GM12891 (cell line): ENCODE measurements around the gene GAB1.
A peak's percentile ranks its signal among the peaks of the same experiment; 100 is the strongest.

Source experiments
- DNase-seq: peaks from one replicate; pipeline ENCODE4 v3.0.0; 2011; ENCODE audit warnings: low spot score; ENCODE audit not compliant: insufficient read length
- FAIRE-seq: peaks from 2 replicates; lab custom pipeline; 2011; peaks lifted over from hg19 to GRCh38; lab: Jason Lieb, UNC
- PAX5 ChIP-seq: IDR thresholded peaks from 2 replicates; pipeline ENCODE4 v1.6.1; 2011; ENCODE audit warnings: low read length, moderate library complexity, mild to moderate bottlenecking; ENCODE audit not compliant: insufficient read depth, severe bottlenecking
- POLR2A ChIP-seq: IDR thresholded peaks from 2 replicates; pipeline ENCODE4 v1.6.1; 2011; ENCODE audit warnings: low read depth, low read length, control low read depth
- POLR2AphosphoS5 ChIP-seq: IDR thresholded peaks from 2 replicates; pipeline ENCODE4 v1.6.1; 2011; ENCODE audit warnings: low read depth, low read length, control low read depth
- POU2F2 ChIP-seq: IDR thresholded peaks from 2 replicates; pipeline ENCODE4 v1.6.1; 2011; ENCODE audit warnings: low read depth, mild to moderate bottlenecking, control low read depth, low read length, moderate library complexity
- SPI1 ChIP-seq: IDR thresholded peaks from 2 replicates; pipeline ENCODE4 v1.6.1; 2011; ENCODE audit warnings: low read depth, low read length, control low read depth
- TAF1 ChIP-seq: IDR thresholded peaks from 2 replicates; pipeline ENCODE4 v1.6.1; 2011; ENCODE audit warnings: low read depth, low read length, control low read depth

The GAB1 gene

DNA sequence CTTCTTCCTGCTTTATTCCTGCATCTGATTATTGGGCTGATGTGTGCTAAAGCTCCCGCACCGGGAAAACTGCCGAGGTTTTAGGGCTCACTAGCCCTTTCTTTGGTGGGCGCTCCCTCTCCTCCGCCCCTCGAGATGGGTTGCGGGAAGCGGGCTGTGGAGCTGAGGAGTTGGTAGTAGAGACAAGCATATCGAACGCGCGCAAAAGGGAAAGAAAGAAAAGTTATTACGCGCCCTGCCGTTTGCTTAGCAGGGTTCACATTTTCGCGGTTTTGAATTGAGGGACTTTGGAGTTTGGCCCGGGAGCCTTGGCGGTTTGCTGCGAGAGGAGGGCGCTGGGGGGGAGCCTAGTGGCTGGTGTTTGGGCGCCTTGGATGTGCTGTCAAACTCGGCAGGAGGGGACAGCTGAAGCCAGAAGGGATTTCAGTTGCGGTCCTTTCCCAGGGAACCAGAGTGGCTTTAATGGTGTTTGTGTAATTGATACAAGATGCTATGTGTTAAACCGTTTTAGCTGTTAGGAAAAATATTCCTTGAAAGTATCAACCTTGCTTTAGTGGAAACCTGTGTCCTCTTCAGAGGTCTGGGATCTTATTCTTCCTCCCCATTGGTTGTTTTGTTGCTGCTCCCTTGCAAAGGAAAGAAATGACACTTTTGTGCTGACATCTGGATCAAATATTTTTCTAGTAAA, 1.1 kb downstream of the GAB1 start:
- no peak for TF ChIP-seq POLR2A
- TF ChIP-seq PAX5 = no peak
- TF ChIP-seq SPI1 = no peak
- TF ChIP-seq TAF1 = no peak
- TF ChIP-seq POU2F2 = no peak
- TF ChIP-seq POLR2AphosphoS5 = no peak

GRCh38 chr4:143338313-143338712, 1.6 kb downstream of the GAB1 start:
- DNase-seq (no peak), FAIRE-seq (no peak)
- TF ChIP-seq POU2F2 (no peak), SPI1 (no peak), POLR2AphosphoS5 (no peak), PAX5 (no peak), POLR2A (no peak), TAF1 (no peak)

More for the DNA sequence above, 1.1 kb downstream of the GAB1 start:
- FAIRE-seq (no peak), DNase-seq (no peak)

GRCh38 chr4:143339497-143339896, 2.8 kb downstream of the GAB1 start:
- DNase-seq (no peak), FAIRE-seq (no peak)
- no peak for TF ChIP-seq POU2F2
- no peak for TF ChIP-seq PAX5
- TF ChIP-seq POLR2AphosphoS5 = no peak
- no peak for TF ChIP-seq POLR2A
- no peak for TF ChIP-seq SPI1
- TF ChIP-seq TAF1 = no peak

- FAIRE-seq (no peak), DNase-seq (no peak)
- TF ChIP-seq POU2F2 = no peak
- TF ChIP-seq TAF1 = no peak
Measured at GRCh38 chr4:143341186-143341755, 4.6 kb downstream of the GAB1 start.

- TF ChIP-seq POLR2AphosphoS5 (no peak), TAF1 (no peak), POU2F2 (no peak), SPI1 (no peak), POLR2A (no peak), PAX5 (no peak)
- FAIRE-seq (no peak), DNase-seq (no peak)
Measured at GRCh38 chr4:143343276-143343831, 6.7 kb downstream of the GAB1 start.

DNA sequence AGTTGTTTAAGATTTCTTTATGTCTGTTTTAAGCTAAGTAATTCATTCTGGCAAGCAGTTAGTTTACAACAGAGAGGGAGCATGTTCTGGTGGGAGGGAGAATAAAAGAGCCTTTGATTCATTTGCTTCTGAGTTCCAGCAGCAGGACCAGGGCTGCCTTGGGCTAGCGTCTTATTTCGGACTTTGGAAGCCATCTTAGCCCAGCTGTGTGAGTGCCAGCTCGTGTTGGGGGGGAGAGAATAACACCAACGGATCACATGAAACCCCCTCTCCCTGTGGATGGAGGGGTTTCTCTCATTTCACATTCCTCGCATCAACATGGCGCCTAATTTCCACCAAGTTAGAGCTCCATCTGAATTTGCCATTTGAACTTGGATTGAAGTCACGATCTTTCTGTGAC, 7.4 kb downstream of the GAB1 start:
- DNase-seq (no peak), FAIRE-seq (peak; percentile 41)
- TF ChIP-seq PAX5 = no peak
- no peak for TF ChIP-seq POLR2A

- no peak for TF ChIP-seq POLR2AphosphoS5
- no peak for TF ChIP-seq POLR2A
- no peak for TF ChIP-seq SPI1
- TF ChIP-seq TAF1 = no peak
- no peak for TF ChIP-seq POU2F2
- no peak for TF ChIP-seq PAX5
- no peak for FAIRE-seq
- DNase-seq = no peak
Measured at GRCh38 chr4:143344774-143345173, 8.1 kb downstream of the GAB1 start.

DNA sequence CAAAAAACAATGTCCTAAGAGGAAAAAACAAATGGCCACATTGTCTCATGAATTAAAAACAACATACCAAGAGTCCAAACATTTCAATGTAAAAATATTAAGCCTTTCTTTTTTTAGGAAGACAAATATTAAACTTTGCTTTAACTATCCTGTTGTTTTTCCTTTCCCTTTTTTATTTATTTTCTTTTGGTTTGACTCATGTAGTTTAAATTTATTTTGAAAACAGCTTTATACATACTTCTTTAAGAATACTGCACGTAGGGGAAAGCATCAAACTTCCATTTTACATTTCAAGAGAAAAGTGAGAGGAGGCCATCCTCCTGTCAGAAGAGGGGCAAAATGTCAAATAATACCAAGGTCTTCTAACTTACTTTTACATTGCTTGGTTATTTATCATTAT, 8.7 kb downstream of the GAB1 start:
- FAIRE-seq = no peak
- TF ChIP-seq POLR2AphosphoS5 = no peak
- TF ChIP-seq TAF1 = no peak
- TF ChIP-seq POU2F2 = no peak
- no peak for DNase-seq

DNA sequence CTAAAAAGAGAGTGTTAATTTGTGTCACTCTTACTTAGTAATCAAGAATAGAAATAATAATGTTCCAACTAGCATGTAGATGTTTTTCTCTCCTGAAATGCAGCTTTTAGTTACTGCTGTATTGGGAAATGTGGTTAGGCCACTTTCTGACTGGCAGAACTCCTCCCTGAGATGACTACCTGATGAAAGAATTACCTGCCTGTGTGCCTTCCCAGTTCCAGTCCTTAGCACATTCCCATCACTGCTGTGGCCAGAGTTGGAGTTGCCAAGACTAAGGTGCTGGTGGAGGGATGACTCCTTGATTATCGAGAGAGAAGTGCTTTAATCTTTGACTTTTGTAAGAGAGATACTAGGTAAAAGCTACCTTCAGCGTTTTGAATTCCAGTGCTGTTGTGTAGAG, 9.5 kb downstream of the GAB1 start:
- TF ChIP-seq POU2F2 (no peak), TAF1 (no peak), SPI1 (no peak), POLR2A (no peak), PAX5 (no peak), POLR2AphosphoS5 (no peak)
- FAIRE-seq (no peak), DNase-seq (no peak)

DNA sequence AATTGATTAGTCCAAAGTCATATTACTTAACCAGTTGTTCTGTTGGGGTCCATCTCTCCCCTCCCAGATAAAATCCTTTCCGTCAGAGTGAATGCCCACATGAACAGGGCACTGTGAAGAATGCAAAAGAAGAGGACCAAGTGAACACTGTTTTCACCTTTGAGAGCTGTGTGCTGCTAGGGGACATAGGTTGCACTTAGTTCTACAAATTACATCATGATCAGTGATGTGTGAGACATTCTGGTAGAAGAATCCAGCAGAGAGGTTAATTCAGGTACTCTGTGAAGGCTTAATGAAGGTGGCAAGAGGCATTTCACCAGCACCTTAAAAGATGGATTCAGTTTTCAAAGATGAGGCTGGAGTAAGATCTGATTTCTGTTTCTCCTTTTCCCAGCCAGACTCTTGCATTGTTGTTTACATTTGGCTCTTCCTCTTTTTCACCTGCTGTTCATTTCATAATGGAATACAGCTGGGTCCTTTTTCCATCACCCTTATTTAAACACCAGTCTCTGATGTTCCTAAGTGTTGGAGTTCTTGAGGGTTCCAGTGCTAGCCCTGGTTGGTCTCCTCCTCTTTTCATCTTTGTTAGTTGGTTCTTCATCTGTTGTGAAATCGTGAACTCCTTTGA, 10.9 kb downstream of the GAB1 start:
- DNase-seq (no peak), FAIRE-seq (peak; percentile 45)
- TF ChIP-seq TAF1 (no peak), POLR2A (no peak)
